Activated T-cell treated with anti-CD3 and anti-CD28 coated beads for 48 hours (primary cell): ENCODE data around the gene FBXO9.
"Not testable (repeated sequence)": the region's sequence is repeated elsewhere in the genome, so short reads cannot be mapped to it uniquely, and the experiment has no call there.

Source experiments
- DNase-seq: peaks from one replicate; pipeline ENCODE4 v3.0.0-alpha.2; 2020; ENCODE audit warnings: low read depth

The FBXO9 gene

DNA sequence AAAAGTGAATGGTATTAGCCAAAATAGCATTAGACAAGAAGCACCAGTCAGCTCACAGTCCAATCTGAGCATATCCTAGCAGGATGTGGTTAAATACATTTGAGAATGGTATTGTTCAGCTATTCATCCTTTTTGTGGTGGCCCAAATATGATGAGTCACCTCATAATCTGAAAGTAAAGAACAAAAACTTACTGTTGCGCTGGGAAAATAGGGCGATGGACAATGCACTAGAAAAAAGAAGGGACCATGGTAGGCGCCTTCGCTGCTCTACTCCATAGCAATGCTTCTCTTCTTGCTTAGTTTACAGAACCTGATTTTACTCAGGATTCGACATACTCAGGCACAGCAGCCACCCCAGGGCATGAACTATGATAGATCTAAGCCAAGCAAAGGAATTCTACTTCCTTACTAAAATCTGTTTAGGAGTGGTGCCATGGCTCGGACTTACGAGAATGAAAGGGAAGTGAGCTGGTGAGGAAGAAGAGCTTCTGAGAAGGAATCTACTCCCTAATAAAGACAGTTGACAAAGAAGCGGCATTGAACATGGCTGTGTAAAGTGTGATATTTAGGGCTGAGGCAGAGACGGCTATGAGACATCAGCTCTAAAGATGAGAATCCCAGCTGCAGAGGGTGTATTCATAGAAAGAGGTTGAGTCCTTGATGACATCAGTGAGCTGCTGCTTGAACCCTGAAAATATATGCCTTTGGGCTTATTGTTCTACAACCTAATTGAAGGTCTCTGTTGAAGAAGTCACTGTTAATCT lies 16.6 kb upstream of the FBXO9 start:
- no peak for DNase-seq

DNA sequence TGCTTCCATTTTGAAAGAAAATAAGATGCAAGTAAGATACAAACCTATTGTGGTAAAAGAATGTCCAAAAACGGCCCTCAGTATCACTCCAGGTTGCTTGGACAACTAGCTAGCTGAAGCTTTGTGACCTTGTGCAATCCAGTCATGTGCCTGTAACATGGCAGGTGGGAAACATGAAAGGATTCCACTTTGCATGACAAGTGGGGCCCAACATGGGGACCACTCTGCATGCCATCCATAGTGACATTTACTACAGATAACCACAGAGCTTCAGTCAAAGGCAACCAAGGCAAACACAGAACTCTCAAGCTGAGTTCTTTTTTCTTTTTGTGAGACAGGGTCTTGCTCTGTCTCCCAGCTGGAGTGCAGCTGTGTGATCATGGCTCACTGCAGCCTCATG lies 15.8 kb upstream of the FBXO9 start:
- DNase-seq = no peak

DNA sequence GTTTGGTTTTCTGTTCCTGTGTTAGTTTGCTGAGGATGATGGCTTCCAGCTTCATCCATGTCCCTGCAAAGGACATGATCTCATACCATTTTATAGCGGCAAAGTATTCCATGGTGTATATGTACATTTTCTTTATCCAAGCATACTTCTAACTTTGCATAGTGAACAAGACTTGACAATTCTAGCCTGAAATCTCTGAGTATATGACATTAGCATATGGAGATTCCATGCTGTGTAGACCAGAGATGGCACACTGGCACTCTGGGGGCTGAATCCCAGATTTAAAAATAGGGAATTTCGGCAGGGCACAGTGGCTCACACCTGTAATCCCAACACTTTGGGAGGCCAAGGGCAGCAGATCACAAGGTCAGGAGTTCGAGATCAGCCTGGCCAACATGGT lies 13.1 kb upstream of the FBXO9 start:
- not testable (repeated sequence) for DNase-seq

DNA sequence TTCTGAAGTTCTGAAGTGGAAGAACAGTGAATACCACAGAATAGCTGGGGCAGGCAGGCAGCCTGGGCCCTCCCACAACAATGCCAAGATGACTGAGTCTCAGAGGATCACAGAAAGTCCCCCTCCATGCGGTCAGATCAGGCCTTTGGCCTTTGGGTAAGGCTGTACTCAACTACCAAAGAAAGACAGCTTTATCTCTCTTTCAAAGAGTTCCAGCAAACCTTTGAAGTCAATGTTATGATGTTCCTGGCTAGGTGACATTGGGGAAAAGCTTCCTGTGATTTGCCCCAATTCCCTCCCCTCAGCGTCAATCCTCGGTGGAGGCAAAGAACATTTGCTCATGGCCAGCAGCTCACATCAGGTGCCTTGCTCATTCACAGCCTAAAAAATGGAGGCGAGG lies 10.7 kb upstream of the FBXO9 start:
- no peak for DNase-seq

DNA sequence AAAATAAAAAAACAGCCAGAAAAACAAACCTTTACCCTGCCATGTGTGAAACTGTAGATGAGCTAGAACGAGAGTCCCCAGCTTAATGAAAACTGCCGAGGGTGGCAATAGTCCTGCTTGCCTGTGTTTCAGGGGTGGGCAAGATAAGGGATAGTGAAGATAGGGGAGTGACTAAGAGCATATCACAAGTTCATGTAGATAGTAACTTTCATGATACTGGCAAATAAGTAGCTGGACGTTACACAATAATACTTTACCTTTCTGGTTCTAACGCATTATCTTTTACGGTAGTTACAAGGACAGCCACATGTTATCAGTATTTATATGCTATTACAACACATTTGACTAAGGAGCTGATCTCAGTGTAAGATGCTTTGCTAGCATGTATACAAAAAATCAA lies 9.3 kb upstream of the FBXO9 start:
- DNase-seq = no peak

DNA sequence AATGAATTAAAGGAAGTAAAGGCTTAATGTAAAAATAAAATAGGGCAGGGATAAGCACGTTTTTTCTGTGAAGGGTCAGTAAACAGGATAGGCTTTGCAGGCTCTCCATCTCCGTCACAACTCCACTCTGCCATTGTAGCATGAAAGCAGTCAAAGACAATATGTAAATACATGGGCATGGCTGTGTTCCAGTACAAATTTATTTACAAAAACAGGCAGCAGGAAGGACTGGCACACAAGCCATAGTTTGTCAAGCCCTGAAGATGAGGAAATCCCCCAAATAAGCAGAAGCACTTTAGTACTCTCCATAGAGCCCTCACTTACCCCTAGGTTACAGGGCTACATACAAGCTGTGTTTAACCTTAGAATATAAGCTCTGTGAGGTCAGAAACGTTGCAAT lies 8.9 kb upstream of the FBXO9 start:
- no peak for DNase-seq

DNA sequence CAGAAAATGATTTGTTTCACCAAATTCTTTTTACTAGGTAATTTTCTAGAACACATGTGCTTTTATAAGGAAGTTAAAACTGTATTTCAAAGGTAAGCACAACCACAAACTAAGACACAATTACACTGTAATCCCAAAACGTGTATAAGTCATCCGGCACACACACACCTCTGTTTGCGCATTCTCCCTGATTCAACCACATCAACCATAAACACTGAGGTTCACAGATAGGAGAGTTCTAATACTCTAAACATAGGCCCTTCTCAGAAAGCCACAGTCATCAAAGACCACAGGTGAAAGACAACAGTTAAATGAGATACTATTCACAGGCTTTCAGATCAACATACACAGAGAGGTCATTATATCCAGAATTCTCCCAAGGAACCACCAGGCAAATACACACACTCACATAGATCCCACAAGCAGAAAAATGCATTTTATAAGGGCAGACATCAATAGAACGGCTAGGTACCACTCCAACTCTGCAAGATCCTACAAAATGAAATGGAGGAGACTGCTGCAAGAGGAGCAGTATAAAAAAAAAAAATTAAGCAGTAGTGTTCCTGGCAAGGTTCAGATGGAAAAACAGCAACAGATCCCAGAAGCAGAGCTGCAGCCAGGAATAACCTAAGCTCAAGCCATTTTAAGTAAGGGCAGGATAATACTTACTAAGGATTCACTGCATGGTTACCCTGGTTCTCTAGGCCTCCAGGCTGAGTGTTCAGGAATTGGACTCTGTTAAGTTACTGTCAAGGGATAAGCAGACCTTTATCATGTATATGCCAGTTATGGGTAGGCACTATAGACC lies 6.6 kb upstream of the FBXO9 start:
- DNase-seq = no peak

DNA sequence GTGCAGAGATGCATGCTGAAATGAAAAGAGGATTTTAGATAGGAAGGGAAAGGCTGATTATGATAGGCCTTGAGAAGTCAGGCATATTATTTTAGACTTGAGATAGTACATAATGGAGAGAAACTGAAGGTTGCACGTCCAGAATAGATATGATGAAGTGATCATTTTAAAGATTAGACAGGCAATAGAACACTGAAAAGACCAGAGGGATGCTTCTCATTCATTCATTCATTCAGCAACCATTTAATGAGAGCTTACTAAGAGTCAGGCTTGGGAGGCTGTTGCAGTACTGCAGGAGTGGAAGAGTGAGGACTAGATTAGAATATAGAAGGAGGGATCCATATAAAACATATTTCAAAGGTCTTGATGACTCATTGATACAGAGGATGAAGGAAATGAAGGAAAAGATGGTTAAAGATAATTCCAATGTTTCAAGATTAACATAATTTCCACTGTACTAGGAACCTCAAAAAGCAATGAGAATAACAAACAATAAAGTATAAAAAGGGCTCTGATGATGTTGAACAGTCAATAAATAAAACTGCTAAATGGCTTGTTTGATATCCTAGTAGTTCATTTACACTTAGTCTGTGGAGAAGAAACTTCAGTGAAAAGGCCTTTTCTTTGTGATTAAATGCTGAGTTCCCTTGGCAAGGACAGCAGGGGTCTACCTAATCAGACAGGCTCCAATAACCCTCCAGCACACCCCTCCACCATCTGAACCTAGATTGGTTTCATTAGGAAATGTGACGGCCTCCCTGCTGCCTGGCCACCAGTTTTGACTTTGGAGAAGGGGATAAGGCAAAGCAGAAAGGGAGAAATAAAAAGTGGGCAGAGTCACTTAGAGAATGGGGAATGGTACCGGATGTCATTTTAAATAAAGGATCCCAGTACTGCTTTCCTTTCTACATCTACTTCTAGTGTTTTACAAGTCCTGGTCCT lies 5.3 kb upstream of the FBXO9 start:
- DNase-seq = no peak

DNA sequence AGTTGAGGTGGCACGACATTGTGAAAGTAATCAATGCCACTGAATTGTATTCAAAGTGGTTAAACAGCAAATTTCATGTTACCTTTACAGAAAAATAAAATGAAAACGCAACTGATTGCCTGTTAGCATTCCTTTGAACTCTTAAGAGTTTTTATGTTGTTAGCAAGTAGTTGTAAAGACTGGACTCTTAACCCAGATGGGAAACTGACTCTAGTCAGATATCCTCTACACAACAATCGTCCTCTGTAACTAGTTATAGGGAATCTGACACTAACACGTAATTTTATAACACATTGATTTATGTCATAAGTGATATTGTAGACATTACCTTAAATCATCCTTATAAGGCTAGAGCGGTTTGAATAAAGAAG lies 3.0 kb upstream of the FBXO9 start:
- DNase-seq = no peak

DNA sequence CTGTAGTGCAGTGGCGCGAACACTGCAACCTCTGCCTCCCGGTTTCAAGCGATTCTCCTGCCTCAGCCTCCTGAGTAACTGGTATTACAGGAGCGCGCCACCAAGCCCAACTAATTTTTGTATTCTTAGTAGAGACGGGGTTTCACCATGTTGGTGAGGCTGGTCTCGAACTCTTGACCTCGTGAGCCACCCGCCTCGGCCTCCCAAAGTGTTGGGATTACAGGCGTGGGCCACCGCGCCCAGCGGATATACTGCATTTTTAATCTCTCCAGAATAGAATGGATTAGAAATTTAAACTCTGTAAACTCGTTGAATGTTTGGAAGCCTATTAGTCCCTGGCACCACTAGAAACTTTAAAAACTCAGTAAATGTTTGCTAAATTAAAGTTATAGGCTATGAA lies 949 bp upstream of the FBXO9 start:
- DNase-seq = not testable (repeated sequence)

DNA sequence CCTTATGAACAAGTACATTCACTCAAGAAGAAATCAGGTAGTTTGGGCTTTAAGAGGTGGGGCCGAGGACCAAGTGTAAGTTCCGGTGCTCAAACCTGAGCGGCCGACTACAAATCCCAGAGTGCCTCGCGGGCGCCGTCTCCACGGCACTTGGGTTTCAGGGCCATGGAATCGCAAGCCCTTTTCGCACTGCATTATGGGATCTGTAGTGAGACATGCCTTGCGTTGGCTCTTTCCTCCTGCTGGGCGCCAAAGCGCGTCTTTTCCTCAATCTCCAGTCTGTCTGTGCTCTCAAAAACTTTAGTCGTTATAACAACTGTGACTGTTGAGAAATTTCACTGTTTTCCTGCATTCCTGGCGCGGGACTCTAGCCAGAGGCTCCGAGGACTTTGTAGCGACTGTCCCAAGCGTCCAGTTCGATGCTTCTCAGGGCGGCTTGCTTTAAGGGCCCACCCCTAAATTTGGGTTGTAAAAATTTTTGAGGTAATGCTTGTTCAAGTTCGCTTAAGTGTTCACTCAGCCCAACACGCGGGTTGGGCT lies 408 bp upstream of the FBXO9 start:
- peak; percentile 89 for DNase-seq

DNA sequence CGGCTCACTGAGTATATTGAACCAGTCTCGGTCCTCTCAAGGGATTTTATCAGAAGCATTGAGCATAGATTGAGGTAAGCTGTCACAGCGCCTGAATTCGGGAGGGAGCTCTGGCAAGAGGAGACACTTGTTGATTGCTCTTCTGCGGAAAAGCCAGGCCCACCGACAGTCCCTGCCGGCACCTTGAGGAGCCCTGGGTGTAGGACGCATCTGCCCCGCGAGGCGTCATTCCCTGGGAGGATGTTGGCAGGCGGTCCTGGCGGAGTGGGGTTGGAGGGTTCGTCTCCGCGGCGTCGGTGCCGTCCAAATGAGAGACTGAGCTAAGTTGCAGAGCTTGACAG lies 843 bp downstream of the FBXO9 start:
- peak; percentile 38 for DNase-seq

DNA sequence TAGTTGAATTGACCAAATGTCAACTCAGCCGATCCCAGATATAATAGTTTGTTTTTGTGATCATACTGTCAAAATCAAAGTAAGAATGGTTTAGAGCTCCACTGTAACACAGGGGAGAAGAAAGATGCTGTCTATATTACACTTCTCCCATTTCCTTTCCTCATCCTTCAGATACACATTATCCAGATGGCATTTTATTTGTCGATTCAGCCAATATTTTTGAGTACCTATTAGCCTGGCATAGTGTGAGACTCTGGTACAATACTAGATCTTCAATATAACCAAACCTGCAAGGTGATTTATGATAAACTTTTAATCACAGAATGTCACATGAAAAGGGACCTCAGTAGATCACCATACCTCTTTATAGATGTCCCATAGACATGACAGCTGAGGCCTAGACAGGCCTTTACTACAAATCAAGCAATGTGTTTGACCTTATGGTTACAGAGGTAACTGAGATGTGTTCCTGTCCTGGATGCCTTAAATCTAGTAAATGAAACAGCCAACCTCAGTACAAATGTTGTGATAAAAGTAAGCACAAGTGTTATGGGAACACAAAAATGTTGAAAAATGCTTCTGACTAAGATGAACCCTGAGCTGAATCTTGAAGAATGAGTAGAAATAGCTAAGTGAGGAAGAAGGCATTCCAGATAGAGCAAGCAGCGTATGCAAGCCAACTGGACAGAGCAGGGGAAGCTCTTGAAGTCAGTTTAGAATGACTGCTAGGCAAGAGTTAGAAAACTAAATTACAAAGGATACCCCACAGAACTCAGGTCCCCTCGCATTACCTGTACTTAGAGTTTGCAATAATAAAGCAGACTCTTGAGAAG lies 1.9 kb downstream of the FBXO9 start:
- DNase-seq = no peak

DNA sequence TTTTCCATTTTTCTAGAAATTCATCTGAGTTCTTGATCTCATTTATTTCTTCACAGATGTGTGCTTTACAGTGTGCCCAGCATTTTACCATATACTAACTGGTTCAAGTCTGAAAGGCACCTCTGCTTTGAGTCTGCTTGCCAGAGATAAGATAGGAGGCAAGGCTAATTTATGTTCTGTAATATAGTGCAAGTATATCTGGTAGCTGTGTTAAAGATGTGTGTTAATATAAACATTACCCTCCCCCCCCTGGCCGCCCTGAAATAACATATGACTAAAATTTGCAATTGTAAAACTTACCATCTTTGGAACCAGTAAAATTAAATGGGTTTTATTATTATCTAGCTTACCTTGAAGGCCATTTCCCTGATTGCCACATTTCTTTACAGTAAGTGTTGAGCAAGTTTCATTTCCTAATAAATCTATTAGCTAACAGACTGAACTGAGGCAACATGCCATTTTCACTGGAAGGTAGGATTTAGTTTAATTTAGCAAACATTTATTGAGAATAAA lies 2.7 kb downstream of the FBXO9 start:
- DNase-seq = no peak

DNA sequence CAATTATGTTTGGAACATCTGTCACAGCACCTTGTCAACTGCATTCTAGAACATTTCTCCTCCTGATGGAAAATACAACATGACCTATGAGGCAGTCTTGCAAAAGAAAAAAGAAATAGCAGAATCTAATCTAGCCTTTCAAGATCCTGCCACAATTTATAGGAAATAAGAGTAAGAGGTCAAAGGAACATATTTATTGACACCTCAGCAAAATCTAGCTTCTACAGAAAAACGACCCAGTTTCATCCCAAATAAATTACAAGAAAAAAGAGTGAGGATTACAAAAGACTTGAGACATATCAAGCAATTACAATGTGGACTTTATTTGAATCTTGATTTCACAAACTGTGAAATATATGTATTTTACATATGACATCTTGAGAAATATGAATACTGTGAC lies 4.2 kb downstream of the FBXO9 start:
- DNase-seq = no peak

DNA sequence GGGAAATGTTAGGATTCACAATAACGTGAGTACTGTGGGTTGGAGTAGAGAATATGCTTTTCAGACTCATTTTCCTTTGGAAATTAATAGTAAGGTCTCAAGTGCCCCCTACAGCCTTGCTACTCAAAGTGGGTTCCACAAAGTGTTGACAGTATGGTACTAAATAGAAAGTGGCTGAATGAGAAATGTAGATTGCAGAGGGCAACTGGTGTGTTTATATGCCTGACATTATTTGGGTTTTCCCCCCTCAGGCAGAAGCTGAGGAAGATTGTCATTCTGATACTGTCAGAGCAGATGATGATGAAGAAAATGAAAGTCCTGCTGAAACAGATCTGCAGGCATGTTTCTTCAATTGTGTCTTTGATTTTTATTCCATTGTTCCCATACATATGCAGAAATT lies 5.6 kb downstream of the FBXO9 start:
- no peak for DNase-seq

DNA sequence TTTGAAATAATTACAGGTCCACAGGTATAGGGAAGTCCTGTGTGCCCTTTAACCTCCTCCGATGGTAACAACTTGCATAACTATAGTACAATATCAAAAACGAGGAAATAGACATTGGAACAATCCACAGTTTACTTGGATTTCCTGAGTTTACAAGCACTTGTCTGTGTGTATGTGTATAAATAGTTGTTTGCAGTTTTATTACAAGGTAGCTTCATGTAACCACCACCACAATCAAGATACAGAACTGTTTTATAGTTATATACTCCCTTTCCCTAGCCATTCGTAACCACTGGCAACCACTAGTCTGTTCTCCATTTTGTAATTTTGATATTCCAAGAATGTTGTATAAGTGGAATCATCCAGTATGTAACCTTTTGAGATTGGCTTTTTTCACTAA lies 9.1 kb downstream of the FBXO9 start:
- no peak for DNase-seq

DNA sequence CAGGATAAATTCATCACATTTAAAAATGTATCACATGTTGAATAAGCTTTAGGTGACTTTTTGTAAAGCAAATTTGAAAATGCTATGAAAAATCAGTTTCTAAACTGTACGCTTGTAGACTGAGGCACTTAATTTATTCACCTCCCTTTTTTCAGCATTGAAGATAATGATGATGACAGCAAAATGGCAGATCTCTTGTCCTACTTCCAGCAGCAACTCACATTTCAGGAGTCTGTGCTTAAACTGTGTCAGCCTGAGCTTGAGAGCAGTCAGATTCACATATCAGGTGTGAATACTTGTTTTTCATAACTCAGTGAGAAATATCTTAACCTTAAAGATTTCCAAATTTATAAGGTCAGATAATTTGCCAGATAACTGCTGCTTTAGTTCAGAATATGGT lies 15.6 kb downstream of the FBXO9 start:
- DNase-seq = no peak

DNA sequence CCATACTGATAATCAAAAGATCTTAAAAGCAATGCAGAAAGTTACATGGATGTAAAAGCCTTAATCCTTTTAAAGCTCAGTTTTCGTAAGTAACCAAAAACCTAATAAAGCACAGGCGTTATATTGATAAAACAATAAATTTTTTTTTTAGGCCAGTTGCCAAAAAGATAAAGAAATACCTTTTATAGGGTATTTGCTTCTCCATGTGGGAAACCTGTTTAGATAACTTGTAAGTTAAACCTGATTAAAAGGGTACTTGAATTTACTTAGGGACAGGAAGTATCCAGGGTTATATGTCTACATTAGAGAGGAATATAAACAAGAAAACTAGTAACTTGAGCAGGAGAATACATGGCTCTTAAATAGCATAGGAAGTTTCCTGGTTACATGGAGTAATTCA lies 21.1 kb downstream of the FBXO9 start:
- DNase-seq = no peak

DNA sequence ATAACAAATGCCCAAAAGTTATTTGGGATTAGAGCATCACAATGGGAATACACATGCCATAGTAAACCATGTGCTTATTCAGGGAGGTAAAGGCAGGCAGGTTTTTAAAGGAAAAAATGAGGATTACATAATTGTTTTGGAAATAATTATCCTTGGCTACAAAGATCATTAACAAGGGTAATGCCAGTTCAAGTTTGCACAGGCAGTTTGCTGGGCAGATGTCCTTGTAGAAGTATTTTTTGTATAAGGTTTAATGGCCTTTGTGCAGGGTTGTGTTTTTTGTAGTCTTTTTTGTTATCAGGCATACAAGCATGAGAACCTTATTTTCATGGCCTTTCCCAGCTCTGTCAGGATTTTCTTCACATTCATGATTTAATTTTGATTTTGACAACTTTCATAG lies 24.7 kb downstream of the FBXO9 start:
- no peak for DNase-seq

DNA sequence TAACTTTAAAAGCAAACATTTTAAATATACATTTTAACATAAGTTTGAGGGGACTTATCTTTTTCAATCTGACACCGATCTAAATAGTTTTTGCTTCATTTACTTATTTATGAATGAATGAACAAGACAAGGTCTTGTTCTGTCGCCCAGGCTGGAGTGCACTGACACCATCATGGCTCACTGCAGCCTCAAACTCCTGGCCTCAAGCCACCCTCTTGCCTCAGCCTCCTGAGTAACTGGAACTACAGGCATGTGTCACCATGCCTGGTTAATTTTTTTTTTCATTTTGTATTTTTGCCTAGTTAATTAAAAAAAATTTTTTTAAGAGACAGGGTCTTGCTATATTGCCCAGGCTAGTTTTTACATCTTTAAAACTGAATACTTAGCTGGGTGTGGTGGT lies 25.4 kb downstream of the FBXO9 start:
- no peak for DNase-seq
